Bone marrow (tissue), 2 donors: ENCODE data around the gene ANKRD55.

ENCODE experiments used
- DNase-seq, 2 donors: peaks; one replicate each; lab custom pipeline; 2025; lab: John Stamatoyannopoulos, UW

ANKRD55 gene

DNA sequence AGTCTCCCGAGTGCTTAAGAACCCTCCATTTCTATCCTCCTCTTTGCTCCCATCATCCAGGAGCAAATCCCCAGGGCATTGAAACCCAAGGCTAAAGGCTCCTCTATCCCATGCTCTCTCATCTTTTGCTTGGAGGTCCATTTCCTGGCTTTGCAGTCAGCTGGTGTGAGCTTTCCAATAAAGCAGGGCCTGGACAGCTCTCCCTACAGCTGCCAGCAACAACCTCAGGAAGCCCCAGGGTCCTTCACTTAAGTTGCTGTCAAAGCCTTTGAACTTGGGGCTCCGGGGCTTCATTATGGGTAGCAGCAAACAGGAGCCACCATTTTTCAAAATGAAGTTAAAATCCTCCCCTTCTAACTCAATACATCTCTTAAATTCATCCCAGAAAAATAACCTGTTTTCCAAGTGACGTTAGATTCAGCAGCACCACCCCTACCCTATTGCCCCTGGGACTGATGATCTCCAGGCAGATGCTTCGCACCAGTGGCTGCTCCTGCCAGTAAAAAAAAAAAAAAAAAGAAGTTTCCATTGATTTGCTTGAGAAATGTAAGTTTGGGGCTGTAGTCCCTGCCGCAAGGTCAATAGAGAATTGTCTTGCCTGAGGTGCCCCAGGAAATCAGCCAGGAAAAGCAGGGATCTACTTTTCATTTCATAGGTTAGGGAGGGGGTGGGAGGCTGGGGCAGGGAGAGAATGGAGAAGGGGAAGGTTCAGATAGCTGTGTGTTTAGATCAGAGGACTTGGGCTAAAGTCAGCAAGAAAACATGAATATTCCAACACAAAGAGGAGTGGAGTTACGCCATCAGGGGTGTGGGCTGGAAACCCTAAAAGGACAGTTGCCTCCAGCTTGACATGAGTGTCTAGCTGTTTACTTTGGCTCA, 154.6 kb downstream of the ANKRD55 start:
- no peak for DNase-seq

DNA sequence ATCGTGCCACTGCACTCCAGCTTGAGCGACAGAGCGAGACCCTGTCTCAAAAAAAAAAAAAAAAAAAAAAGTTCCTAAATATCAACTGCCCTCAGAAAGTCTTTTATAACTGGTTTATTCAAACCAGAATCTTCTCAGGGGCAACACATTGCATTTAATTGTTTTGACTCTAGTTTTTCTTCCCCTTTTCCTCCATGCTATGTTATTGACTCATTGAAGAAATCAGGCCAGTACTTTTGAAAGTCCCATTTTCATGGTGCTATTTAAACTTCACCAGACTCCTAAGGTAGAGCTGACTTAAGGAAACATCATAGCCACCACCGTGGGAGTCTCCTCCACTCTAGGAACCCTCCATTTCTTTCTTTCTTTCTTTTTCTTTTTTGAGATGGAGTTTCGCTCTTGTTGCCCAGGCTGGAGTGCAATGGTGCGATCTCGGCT, 155.3 kb downstream of the ANKRD55 start:
- no peak for DNase-seq

DNA sequence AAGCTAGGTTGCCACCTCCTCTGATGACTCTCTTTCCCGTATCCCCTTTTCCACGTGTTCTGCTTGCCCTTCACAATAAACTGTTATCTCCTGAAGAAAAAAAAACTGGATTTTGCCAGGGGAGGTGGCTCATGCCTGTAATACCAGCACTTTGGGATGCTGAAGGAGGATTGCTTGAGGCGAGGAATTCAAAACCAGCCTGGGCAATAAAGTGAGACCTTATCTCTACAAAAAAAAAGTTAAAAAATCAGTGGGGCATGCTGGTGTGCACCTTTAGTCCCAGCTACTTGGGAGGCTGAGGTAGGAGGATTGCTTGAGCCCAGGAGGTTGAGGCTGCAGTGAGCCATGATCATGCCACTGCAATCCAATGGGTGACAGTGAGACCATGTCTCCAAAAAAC, 156.6 kb downstream of the ANKRD55 start:
- no peak for DNase-seq

DNA sequence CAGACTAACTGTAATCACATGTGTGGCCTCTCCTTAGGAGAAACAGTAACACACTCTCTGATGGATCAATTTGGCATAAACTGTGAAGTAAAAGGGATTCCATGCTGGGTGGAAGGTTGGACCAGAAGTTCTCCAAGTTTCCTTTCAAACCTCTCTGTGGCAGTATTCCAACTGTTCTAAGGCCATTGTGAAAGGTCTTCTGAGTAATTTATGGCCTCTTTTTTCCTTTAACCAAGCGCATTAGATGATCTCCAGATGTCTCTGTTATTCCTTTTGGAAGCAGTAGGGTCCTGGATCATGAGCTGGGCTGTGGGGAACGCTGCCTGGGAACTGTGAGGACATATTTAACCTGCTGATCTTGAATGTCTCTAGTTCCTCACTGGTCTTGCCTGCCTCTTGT, 157.8 kb downstream of the ANKRD55 start:
- DNase-seq = no peak

DNA sequence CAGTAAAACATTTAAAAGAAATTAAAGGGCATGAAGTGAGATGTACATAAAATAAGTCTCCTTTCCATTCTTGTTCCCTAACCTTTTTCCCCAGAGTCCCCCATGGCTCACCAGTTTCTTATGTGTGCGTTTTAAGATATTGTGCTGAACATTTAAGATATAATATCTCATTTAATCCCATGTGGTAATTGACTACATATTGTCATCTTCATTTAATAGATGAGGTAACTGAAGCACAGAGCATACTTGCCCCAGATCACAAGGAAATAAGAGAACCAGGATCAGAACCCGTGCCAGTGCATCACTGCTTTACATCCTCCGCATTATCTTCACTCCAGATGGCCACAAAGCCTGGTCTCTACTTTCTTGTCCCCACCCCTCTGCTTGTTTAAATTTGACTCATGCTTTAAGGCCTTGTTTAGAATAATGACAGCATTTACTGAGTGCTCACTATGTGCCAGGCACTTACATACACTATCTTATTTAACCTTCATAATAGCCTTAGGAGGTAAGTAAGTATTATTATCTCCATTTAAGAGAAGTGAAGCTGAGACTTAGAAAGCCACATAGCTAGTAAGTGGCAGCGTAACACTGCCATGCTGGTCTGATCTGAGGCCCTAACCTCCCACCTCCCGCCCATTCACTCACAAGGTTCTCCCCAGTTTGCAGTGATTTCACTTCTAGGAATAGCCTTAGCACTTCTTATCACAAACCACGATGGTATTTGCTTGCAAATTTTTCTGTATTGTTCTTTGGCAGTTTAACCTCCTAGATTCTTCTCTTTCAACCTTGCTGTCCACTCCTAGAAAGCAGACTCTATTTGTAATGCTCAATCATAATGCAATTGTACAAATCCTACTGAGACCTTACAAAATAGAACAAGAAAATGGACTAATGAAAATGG, 160.0 kb downstream of the ANKRD55 start:
- DNase-seq = no peak

DNA sequence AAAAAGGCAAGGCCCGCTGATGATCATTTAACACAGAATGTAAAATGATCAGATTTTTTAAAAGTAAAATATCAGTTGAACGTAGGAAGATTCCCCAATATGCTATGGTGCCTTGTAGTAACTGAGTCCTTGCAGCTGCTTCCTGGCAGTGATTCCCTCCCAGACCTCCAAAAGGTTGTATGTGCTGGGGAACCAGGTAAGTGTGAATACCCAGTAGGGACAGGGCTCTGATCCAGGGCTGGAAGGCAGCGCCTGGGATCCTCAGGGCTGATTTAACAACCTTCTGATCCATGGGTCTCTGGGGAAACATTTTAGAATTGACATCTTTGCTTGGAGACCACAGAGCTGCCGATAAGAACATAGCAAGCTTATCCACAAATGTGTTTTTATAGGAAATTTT, 161.7 kb downstream of the ANKRD55 start:
- DNase-seq = no peak

DNA sequence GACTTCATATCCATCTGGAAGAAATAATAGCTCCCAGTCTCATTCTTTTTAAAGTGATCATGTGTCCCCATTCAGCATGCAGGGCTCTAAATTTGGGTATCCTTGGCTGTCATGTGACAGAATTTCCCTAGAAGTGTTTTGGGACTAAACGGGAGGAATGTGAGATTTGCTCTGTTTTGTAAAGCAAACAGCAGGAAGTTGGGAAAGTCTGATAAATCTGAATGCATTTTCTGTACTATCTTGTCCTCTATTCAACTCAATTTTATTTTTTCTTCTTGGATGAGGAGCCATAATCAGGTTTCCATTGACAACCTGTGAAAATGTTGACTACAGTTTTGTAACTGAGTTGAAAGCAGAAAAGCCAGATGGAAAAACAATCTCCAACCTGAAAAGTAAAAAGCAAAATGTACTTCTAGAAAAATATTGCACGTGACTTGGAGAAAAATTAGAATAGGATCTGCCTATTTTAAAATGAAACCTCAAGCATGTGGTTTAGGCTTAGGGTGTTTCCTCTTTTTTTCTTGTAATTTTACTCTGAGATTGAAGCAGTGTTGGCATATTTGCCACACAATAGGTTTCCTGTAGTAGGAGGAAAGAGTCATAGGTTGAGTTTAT, 162.2 kb downstream of the ANKRD55 start:
- peak in 1 of 2 donors; percentile 82 for DNase-seq

DNA sequence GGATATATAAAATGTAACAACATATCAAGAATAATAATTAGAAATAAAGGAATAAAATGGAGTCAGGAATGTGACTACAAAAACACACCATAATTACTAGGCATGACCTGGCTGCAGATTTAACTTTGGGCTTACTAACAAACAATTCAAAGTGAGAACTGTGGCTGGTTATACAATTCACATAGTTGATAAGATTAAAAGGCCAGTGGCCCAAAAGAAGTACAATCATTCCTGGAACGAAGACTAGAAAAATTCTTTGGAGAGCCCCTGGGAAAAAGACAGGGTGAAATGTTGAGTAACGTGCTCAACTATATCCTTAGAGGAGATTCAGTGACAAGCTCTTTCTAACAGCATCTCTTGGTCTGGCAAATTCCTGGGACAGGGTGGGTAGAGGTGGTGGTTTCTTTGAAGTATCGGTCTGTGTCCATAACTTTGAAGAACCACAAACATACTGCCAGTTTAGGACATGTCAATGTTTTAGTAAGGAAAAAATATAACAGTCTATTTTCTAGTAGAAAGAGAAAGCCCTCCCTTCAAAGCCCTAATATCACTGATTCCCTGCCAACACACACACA, 163.4 kb downstream of the ANKRD55 start:
- no peak for DNase-seq

DNA sequence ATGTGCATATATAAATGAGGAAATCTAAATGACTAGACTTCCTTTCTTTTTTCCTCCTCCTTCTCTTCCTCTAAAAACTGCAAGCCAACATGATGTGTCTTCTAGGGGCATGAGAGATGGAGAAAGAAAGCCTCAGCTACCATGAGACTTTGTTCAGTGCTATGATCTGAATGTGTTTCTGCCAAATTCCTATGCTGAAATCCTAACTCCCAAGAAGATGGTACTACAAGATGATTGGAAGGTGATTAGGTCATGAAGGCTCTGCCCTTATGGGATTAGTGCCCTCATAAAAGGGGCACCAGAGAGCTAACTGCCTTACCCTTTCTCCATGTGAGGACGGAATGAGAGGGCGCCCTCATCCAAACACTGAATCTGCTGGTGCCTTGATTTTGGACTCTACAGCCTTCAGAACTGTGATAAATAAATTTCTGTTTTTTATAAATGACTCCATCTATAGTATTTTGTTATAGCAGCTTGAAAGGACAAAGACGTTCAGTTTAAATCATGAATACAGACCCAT, 166.1 kb downstream of the ANKRD55 start:
- DNase-seq = no peak

DNA sequence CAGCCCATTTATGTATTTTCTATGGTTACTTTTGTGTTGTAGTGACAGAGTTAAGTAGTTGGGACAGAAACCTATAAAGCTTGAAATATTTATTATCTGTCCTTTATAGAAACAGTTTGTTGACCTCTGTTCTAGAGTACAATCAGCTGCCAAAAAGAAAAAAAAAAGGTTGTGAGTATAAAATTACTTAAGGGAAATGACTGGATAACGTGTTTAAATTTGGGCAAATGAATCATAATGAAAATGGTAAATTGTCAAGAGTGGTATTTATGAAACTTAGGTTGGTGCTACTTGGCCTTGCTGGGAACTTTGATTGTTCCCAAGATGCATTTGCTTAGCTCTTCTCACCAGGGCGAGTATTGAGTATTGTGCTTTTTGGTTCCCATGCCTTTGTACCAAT, 168.1 kb downstream of the ANKRD55 start:
- no peak for DNase-seq

DNA sequence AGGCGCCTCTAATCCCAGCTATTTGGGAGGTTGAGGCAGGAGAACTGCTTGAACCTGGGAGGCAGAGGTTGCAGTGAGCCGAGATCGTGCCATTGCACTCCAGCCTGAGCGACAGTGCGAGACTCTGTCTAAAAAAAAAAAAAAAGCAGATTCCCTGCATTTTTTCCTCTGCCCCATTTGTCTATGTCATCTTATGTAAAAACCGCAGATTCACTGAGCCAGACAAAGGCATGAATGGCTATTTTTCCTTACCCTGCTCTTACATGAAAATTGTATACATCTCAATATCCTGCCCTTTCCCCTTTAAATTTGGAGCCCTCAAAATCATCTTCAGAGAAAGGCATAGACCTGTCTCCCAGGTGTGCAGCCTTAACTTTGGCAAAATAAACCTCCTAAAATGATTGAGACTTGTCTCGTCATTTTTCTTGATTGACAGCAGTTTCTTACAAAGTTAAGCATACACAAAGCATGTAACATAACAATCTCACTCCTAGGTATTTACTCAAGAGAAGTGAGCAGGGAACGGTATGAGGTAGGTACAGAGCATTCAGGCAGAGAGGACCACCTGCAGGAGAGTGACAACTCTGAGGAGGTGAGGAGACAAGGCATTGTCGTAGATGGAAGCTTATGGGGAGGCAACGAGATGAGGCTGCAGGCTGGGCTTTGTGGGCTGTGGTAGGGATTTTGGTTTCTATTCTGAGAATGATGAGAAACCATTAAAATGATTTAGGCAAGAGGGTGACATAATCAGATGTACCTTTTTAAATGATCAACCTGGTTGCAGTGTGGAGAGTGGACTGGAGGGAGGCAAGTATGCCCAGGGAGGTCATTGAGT, 172.6 kb downstream of the ANKRD55 start:
- no peak for DNase-seq

DNA sequence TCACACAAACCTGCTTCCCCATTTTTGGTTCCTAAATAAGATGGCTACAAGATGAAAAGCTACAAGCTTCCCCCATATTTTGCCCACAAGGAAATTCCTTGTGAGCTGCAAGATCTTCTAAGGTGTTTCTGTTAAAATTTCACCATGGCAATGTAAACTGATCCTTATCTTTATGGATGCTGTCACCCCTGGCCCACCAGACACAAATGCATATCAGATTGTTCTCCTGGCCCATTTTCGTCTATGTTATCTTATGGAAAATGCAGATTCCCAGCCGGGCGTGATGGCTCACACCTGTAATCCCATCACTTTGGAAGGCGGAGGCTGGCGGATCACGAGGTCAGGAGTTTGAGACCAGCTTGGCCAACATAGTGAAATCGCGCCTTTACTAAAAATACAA, 173.3 kb downstream of the ANKRD55 start:
- DNase-seq = no peak

DNA sequence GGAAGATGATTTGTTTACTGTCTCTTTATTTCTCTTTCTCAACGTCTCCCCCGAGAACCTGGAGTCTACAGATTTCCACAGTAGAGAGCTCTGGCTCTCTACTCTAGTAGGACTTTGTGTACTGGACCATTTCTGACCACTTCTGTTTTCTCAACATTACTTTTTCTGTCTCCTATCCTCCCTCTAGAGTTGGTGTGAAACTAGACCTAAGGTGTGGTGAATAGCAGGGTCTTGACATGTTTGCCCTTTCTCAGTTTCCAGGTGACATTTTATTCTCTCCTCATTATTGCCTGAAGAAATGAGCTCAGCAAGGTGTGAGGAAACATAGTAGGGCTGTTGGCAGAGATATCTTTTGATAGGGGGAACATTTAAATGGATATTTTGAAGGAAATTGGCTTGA, 176.3 kb downstream of the ANKRD55 start:
- DNase-seq = no peak

DNA sequence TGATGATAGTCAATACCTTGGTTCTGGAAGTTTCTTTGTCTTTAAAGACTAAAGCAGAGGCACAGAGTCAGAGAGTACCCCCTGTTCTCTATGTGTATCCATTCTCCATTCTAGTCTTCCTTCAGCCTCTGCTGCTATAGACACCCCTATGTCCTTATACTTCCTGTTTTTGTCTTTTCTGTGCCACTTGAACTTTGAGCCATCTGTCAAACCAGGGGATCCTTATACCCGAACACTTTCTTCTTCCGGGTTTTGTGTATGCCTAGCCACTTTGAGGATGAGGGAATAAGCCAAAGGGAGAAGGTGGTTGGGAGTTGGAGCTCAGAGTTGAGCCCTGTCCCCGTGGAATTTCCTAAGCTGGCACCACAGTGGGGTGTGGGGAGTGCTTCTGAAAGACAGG, 177.3 kb downstream of the ANKRD55 start:
- peak in 1 of 2 donors; percentile 66 for DNase-seq

DNA sequence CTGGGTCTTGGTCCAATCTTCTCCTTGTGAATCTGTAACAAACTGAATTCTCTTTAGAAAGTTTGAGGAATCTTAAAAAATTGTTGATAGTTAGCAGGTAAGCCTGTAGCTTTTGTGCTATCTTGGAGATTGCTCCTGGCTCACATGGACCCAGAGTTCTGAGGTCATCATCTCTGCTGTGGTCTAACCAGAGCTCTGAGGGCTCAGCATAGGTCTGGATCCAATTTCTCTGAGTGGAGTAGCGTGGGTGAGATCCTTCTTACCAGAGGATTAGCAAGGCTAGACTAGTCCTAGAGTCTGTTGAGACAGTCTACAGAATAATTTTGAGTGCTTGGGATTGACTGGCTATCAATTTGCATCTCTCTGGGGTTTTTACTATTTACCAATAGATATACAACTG, 177.8 kb downstream of the ANKRD55 start:
- no peak for DNase-seq

DNA sequence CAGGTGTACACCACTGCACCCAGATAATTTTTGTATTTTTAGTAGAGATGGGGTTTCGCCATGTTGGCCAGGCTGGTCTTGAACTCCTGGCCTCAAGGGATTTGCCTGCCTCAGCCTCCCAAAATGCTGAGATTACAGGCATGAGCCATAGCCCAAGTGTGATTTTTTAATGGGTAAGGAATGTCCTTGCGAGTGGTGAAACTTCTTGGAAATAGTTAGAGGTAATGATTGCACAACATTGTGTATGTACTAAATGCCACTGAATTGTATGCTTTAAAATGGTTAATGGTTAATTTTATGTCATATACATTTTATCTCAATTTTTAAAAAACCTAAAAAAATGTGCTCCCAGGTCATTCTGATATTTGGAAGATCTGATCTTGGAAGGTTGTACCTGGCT, 178.5 kb downstream of the ANKRD55 start:
- DNase-seq = no peak

DNA sequence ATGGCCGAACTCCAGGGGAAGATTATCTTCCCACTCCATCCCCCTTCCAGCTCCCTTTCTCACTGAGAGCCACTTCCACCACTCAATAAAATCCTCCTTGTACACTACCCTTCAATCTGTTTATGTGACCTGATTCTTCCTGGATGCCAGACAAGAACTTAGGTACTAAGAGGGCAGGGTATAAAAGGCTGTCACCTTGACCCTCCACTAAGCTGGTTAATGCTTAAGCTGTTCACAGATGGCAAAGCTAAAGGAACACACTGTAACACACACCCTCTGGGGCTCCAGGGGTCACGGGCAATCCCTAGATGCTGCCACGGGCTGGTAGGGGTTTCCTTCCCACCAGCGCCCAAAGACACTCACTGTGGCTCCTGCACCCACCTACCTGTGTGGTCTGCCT, 179.8 kb downstream of the ANKRD55 start:
- no peak for DNase-seq

DNA sequence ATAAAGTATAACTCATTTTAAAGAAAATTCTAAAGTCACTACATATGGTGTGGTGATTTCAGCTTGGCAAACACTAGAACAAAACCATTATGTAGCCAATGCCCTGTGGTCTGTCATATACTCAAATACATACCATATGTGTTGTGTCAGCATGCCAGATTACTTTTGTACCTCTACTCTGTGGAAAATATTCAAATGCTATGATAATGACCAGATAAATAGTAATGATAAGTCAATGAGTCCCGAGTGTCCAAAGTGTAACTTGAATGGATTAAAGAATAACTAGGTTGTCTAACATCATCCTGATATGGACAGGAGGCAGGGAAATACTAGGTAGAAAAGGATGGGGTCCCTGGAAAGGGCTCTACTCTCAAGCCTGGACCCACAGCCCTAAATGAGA, 180.4 kb downstream of the ANKRD55 start:
- no peak for DNase-seq

DNA sequence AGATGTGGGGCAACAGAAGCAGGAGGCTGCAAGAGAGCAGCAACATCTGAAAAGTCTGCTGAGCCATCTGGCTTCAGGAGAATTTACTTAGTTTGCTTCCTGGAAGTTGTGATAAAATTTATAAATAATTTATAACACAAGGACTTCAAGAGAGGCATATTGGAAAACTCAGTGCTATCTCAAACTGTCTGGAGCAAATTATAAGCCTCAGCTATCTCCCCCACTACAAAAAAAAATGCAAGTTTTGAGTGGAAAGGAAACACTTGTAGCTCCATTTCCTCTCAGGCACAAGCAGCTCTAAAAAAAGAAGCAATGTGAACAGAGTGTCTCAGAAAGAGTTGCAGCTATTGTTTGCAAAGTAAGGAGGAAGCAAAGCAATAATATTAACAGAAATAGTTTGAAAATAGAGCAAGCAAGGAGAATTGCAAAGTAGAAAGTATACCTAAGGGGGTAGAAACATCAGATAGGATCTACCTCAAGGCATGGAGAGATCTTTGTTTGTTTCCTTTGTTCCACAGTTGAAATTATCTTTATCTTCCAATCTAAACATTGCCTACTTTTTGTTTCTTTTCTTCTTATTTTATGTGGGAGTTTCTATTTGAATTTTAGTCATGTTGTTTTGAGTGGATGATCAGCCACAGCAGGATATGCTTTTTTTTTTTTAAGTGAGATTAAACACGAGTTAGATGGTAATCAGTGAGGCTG, 182.4 kb downstream of the ANKRD55 start:
- peak in 1 of 2 donors; percentile 81 for DNase-seq
